Fibroblast of skin of back (primary cell): ENCODE data around the gene MRPL9. TPM values are rescaled to one million over a fixed set of nuclear protein-coding genes. Genes with fewer than 3 reads are reported as not detected.

Experiments used
- DNase-seq: peaks from one replicate; pipeline ENCODE4 v3.0.0-alpha.2; 2013
- polyA plus RNA-seq, 2 experiments: library from polyadenylated mRNA; unstranded; fragments of 120-200 nt; gene quantifications; one replicate each; pipeline ENCODE4 v1.2.1, GENCODE V29; 2013; ENCODE audit not compliant: insufficient read length in 2 of 2

Gene MRPL9
- polyA plus RNA-seq (2013, experiment 1 of 2; ENCODE audit: insufficient read length) = 78.0 TPM
- polyA plus RNA-seq (2013, experiment 2 of 2; ENCODE audit: insufficient read length) = 74.0 TPM

- peak; percentile 83 for DNase-seq
These were observed at the start of gene MRPL9 for GRCh38 chr1:151762941-151763921. TSS of gene MRPL9 (minus strand) at chr1:151763496. CDS start at chr1:151763479, 17 bp downstream.

GRCh38 chr1:151811181-151811580 is 47.9 kb upstream of the MRPL9 start:
- DNase-seq = no peak

- no peak for DNase-seq
These were observed 46.8 kb upstream of the MRPL9 start for GRCh38 chr1:151809985-151810556.

- DNase-seq = no peak
These were observed 46.1 kb upstream of the MRPL9 start for GRCh38 chr1:151809290-151809984.

GRCh38 chr1:151807766-151808165 is 44.5 kb upstream of the MRPL9 start:
- no peak for DNase-seq

GRCh38 chr1:151807131-151807530 is 43.8 kb upstream of the MRPL9 start:
- DNase-seq = no peak

GRCh38 chr1:151806170-151806569 is 42.9 kb upstream of the MRPL9 start:
- DNase-seq = no peak

- DNase-seq = no peak
These were observed 41.9 kb upstream of the MRPL9 start, which contains the start of gene LINGO4 for GRCh38 chr1:151805066-151805820. TSS of gene LINGO4 (minus strand) at chr1:151805419. CDS start at chr1:151802704, 2,715 bp downstream.

- DNase-seq = no peak
These were observed 40.6 kb upstream of the MRPL9 start for GRCh38 chr1:151803915-151804314.

GRCh38 chr1:151803164-151803563 is 39.9 kb upstream of the MRPL9 start:
- DNase-seq = no peak

GRCh38 chr1:151802372-151802771 is 39.1 kb upstream of the MRPL9 start:
- DNase-seq = no peak

GRCh38 chr1:151801846-151802245 is 38.5 kb upstream of the MRPL9 start:
- DNase-seq = no peak

GRCh38 chr1:151801310-151801820 is 38.1 kb upstream of the MRPL9 start:
- no peak for DNase-seq

- no peak for DNase-seq
These were observed 37.5 kb upstream of the MRPL9 start for GRCh38 chr1:151800830-151801229.

GRCh38 chr1:151799179-151800022 is 36.1 kb upstream of the MRPL9 start:
- DNase-seq = peak; percentile 35

- no peak for DNase-seq
These were observed 35.3 kb upstream of the MRPL9 start for GRCh38 chr1:151798571-151798970.

GRCh38 chr1:151790940-151791651 is 27.8 kb upstream of the MRPL9 start:
- no peak for DNase-seq

- peak; percentile 100 for DNase-seq
These were observed 27.0 kb upstream of the MRPL9 start, which contains the start of gene TDRKH for GRCh38 chr1:151790071-151790939. TSS of gene TDRKH (minus strand) at chr1:151790500. CDS start at chr1:151783022, 7,478 bp downstream.

GRCh38 chr1:151787689-151788088 is 24.4 kb upstream of the MRPL9 start:
- DNase-seq = no peak
